Right lobe of liver (tissue), 4 donors: ENCODE data around the gene LTC4S.

ENCODE experiments used
- POLR2A ChIP-seq: fragments of 450-650 bp; IDR thresholded peaks from one replicate; pipeline ENCODE4 v1.6.1; 2017; ENCODE audit warnings: antibody characterized with exemption, mild to moderate bottlenecking
- TF ChIP-seq, protein P1 (sequence below), 4 donors: fragments of 200-600 bp in 3 of 4; fragments of 450-650 bp in 1 of 4; IDR thresholded peaks; one replicate each; pipeline versions ENCODE4 v1.5.1 to v1.8.0; 2016 to 2022; ENCODE audit warnings: antibody characterized with exemption in 4 of 4, mild to moderate bottlenecking in 2 of 4
- donor health status: DM: no; HTN: no; CAD: no.
- donor health status: DM: no; HTN: no; CAD: no.
- donor health status: DM: no; HTN: yes; CAD: no.

DNA sequence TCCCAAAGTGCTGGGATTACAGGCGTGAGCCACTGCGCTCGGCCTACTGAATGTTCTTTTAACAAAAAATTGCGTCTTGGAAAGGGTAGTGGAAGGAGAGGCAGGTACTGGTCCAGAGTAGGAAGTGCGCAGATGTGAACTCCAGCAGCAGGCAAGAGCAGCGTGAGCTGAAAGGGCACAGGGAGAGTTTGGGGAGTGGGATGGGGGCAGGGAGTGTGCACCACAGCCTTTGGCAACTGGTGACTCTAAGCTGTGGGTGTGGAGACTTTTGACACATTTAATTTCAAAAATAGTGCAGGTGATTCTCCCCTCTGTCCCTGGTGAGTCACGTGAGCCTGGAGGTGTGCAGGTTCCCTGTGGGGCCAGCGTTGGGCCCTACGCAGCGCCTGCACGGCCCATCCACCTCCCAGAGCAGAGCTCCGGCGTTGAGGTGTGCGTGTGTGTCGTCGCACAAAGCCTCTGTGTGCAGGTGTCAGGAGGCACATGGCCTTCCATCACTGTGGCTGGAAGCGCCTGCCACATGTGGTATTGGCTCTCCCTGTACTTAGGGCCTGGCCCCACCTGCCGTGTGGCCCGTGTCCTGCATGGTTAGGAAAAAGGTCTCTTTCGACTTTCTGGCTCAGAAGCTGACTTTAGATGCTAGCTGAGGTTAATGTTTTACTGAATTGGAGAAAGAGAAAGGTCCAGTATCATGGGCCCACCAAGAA, 38.4 kb downstream of the LTC4S start:
- TF ChIP-seq, protein P1, sequence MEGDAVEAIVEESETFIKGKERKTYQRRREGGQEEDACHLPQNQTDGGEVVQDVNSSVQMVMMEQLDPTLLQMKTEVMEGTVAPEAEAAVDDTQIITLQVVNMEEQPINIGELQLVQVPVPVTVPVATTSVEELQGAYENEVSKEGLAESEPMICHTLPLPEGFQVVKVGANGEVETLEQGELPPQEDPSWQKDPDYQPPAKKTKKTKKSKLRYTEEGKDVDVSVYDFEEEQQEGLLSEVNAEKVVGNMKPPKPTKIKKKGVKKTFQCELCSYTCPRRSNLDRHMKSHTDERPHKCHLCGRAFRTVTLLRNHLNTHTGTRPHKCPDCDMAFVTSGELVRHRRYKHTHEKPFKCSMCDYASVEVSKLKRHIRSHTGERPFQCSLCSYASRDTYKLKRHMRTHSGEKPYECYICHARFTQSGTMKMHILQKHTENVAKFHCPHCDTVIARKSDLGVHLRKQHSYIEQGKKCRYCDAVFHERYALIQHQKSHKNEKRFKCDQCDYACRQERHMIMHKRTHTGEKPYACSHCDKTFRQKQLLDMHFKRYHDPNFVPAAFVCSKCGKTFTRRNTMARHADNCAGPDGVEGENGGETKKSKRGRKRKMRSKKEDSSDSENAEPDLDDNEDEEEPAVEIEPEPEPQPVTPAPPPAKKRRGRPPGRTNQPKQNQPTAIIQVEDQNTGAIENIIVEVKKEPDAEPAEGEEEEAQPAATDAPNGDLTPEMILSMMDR (IDR thresholded peaks at IDR 0.05), result peak; percentile 8 to 24 (median 14)
- TF ChIP-seq POLR2A, result peak; percentile 32
